Measurements from ENCODE around the gene SHROOM1. TPM values are rescaled to one million over a fixed set of nuclear protein-coding genes. Genes with fewer than 3 reads are reported as not detected.

SHROOM1 gene
- total and polyA plus RNA-seq, 2 of the 8 experiments (the other 6 are each of a cell fraction or from before 2014, with no cell fraction given), result 3.9 to 5.2 TPM

DNA sequence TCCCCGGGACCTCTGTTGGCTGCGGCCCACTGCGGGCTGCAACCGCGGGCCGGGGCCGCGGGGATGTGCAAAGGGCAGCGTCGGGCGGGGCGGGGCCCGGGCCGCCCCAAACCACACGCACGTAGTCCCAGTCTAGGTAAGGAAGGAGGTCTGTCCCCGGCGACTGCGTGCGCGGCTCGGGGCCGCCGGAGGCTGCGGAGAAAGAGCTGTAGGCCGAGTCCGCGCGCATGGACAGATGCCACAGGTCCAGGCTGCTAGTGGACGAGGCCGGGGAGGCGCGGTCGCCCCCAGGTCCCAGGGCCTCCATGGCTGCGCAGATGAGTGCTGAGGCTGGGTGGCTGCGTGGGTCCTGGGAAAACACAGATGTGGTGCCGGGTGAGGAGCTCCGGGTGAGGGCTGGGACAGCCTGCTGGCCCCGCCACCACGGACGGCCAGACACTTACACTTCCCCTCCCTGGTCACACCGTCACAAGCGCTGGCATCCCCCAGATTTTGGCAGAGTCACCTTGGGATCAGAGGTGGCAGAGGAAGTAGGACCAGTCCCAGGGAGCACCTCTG lies 4.5 kb downstream of the SHROOM1 start:
- TF ChIP-seq EZH2 (IDR thresholded peaks at IDR 0.05; ENCODE audit: low read depth, low read length, severe bottlenecking), result peak; percentile 75
- TF ChIP-seq RBBP5 (IDR thresholded peaks at IDR 0.05; ENCODE audit: borderline replicate concordance, low read depth, low read length), result no peak
- TF ChIP-seq ASH2L (IDR thresholded peaks at IDR 0.05; ENCODE audit: low read length), result peak; percentile 35
- peak; percentile 60; the same call in 1 of the 2 replicates for TF ChIP-seq SUZ12 (IDR thresholded peaks at IDR 0.05; ENCODE audit: low read length)
- TF ChIP-seq KDM4A (IDR thresholded peaks at IDR 0.05; ENCODE audit: low read depth, low read length, severe bottlenecking), result peak; percentile 71
- no peak for TF ChIP-seq SIRT6 (IDR thresholded peaks at IDR 0.05; ENCODE audit: low read length)
- TF ChIP-seq RNF2 (IDR thresholded peaks at IDR 0.05; ENCODE audit: borderline replicate concordance, low read depth, low read length, missing control alignments, poor library complexity, severe bottlenecking), result peak; percentile 45
- Histone ChIP-seq H3K18ac (ENCODE audit: extremely low read depth, low read length) (0 out of 2 replicates have a peak overlapping the region, but pooled peaks have one; percentile 28), H3K79me1 (ENCODE audit: low read depth, low read length) (no peaks in the 10 kb centered on the region), H3K4me2 (ENCODE audit: insufficient read depth in 1 of 2, low read depth in 2 of 2, low read length in 2 of 2) (peak overlapping the region; percentile 74), H3K23ac (ENCODE audit: insufficient read length) (no peak overlapping the region), H4K8ac (ENCODE audit: extremely low read depth, insufficient read depth, low read length) (peak overlapping the region; percentile 45; the same call in 1 of the 2 replicates), H3K4ac (replicated peaks; ENCODE audit: insufficient read length, low read depth, low read length) (no peak overlapping the region), H3K27ac (ENCODE audit: low read depth, low read length) (no peak overlapping the region), H2BK20ac (ENCODE audit: low read length) (no peak overlapping the region), H2BK120ac (replicated peaks; ENCODE audit: low read depth, low read length) (no peak overlapping the region), H3K56ac (replicated peaks; ENCODE audit: insufficient read length, low read depth, low read length) (no peak overlapping the region), H3K9me3 (ENCODE audit: insufficient read depth in 2 of 2, low read depth in 1 of 2, low read length in 1 of 2) (no peaks in the 10 kb centered on the region), H2BK15ac (ENCODE audit: low read length) (peak overlapping the region; percentile 40; the same call in 1 of the 2 replicates), H3K23me2 (ENCODE audit: low read depth, low read length) (peaks cover 13% of the 10 kb centered on the region; the same call in 1 of the 2 replicates), H4K91ac (replicated peaks; ENCODE audit: insufficient read length, low read length) (peak overlapping the region; percentile 41), H2BK12ac (ENCODE audit: low read depth, low read length) (0 out of 2 replicates have a peak overlapping the region, but pooled peaks have one; percentile 4), H2AK5ac (ENCODE audit: low read depth, low read length) (no peak overlapping the region), H3K27me3 (replicated peaks in 1 of 4; ENCODE audit: control insufficient read depth in 3 of 4, extremely low read depth in 1 of 4, insufficient read depth in 3 of 4, low read length in 3 of 4) (peaks cover 30 to 78% (median 65%) of the 10 kb centered on the region in 4 experiments), H2BK5ac (ENCODE audit: low read depth, low read length) (no peak overlapping the region), H3K36me3 (ENCODE audit: control insufficient read depth in 2 of 4, insufficient read depth in 4 of 4, low read length in 3 of 4) (no peaks in the 10 kb centered on the region), H4K20me1 (replicated peaks in 1 of 2; ENCODE audit: control insufficient read depth in 1 of 2, insufficient read depth in 2 of 2, low read length in 2 of 2) (no peaks in the 10 kb centered on the region), H3K9ac (replicated peaks in 1 of 4; ENCODE audit: extremely low read depth in 1 of 4, low read depth in 3 of 4, low read length in 3 of 4) (peak overlapping the region in 2 of 4 experiments; percentile 13 to 33; a peak in 2 of 7 replicates), H3K14ac (ENCODE audit: insufficient read length) (no peak overlapping the region), H3K4me3 (ENCODE audit: extremely low read depth in 1 of 4, insufficient read depth in 2 of 4, low read depth in 3 of 4, low read length in 4 of 4) (peak overlapping the region; percentile 30 to 60 (median 40)), H3K4me1 (replicated peaks in 1 of 4; ENCODE audit: control insufficient read depth in 3 of 4, insufficient read depth in 4 of 4, low read length in 3 of 4) (peaks cover 0 to 23% (median 19%) of the 10 kb centered on the region in 4 experiments; a peak in 6 of 7 replicates), H3K79me2 (ENCODE audit: control insufficient read depth in 1 of 2, insufficient read depth in 2 of 2, low read length in 2 of 2) (no peaks in the 10 kb centered on the region), H4K5ac (ENCODE audit: insufficient read length, low read depth, low read length) (no peak overlapping the region), H2AFZ (ENCODE audit: low read length) (peak overlapping the region; percentile 71; the same call in 1 of the 2 replicates)
- POLR2A ChIA-PET (ENCODE audit: partially characterized antibody), result interaction anchor here (0.7 to 5.7 kb wide), 9 partner anchors 12 to 226 kb away, joined by 3 to 32 read pairs (median 5); partner anchors contain the start of genes GDF9, HSPA4, SOWAHA and UQCRQ
- no peak for FAIRE-seq
- DNase-seq (ENCODE audit: low read depth in 1 of 2, low spot score in 2 of 2), result peak in 1 of 2 experiments; percentile 68
- WGBS, 2 experiments (ENCODE audit: extremely low coverage in 1 of 2, insufficient coverage in 1 of 2, insufficient read length in 1 of 2, insufficient replicate concordance in 2 of 2, low coverage in 1 of 2, low lambda C conversion rate in 2 of 2, missing lambda C conversion rate in 1 of 2), result 6% methylated on average over 26 of the region's 43 CpGs; no CpG with 5 or more reads in 1 of the 2 experiments
- CTCF ChIA-PET (ENCODE audit: partially characterized antibody), result interaction anchor here (0.8 to 25.6 kb wide), 11 partner anchors 9 to 226 kb away, joined by 3 to 465 read pairs (median 4); partner anchors contain the start of genes CCNI2, GDF9, HSPA4 and LEAP2

Data from H1 (cell line).